ENCODE measurements around the gene DCP1B.

DCP1B gene

GRCh38 chr12:1934068-1934467 is 70.2 kb downstream of the DCP1B start:
- no peak for DNase-seq

- no peak for DNase-seq
These were observed 70.8 kb downstream of the DCP1B start for GRCh38 chr12:1933342-1934051.

GRCh38 chr12:1932264-1932777 is 71.9 kb downstream of the DCP1B start:
- DNase-seq: peak in 1 of 2 experiments; percentile 14

DNA sequence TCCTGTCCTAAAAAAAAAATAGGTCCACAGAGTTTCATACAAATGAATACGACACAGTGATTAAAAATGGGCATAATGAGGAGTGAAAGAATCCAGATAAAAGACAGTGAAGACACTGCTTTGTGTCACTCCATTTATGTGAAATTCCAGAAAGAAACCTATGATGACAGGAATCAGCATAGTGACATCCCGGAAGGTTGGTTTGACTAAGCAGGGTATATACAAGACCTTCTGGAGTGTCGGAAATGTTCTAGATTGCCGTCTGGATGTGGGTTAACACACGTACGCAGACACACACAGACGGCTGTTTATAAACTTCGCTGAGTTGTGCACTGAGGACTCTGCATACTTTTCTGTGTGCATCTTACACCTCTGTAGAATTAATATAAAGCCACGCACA is 72.6 kb downstream of the DCP1B start:
- DNase-seq: no peak

- no peak for DNase-seq
These were observed 73.3 kb downstream of the DCP1B start for GRCh38 chr12:1930803-1931597.

DNA sequence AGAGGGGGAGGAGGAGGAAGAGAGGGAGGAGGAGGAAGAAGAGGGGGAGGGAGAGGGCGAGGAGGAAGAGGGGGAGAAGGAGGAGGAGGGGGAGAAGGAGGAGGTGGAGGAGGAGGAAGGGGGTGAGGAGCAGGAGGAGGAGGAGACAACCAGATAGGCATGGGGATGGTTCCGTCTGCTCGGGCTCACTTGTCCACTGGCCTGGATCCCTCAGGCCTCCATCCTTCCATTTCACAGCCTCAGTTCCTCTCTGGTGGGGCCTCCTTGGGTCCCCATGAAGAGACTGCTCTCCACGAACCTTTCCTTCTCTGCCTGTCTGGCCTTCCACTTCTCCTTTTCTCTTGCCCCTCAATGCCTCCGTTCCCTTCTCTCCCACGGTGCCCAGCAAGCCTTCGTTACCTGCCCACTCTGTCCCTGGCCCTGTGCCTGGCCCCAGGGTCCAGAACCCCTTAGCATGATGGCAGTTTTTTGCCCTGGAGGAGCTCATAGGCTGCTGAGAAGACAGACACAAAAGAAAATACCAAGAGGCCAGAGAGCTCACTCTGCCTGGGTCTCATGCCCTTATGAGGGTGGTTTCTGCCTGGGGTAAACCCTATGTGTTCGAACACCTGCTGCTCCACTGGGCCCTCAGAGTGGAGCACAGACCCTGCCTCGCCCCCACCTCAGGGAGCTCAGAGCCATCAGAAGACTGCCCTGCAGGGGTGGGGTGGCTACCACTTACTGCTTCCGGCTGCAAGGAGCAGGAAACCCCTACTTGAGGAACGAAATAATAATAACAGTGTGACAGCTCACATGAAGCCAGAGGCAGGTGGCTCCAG is 74.1 kb downstream of the DCP1B start:
- DNase-seq: peak in 1 of 2 experiments; percentile 1

- no peak for DNase-seq
These were observed 74.8 kb downstream of the DCP1B start for GRCh38 chr12:1929241-1929984.

DNA sequence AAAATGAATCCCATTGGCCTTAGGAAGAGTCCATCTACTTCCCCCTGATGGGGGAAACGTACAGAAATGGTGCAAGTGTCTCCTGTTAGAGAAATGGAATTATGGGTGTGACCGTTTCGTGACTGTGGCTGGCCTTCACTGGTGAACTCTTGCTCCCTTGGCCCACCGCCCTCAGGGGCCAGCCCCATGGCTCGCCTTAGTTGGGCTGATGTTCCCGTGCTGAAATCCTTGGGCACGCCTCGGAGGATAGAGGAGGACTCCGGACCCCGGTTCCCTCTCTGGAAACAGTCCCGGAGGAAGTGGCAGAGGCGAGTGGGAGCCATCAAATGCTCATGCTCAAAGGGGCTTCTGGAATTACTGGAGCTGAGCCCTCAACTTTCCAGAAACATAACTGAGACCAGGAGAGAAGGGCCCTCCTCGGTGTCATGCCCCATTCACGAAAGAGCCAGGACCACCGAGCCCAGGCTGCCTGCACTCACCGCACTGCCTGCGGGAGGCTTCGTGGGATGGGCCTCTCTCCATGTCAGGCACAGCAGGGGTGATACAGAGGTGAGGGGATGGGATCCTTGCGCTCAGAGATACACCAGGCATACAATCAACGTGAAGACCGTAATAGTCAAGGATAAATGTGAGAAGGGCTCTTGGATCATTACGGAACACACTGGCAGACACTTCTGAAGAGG is 75.7 kb downstream of the DCP1B start:
- no peak for DNase-seq

DNA sequence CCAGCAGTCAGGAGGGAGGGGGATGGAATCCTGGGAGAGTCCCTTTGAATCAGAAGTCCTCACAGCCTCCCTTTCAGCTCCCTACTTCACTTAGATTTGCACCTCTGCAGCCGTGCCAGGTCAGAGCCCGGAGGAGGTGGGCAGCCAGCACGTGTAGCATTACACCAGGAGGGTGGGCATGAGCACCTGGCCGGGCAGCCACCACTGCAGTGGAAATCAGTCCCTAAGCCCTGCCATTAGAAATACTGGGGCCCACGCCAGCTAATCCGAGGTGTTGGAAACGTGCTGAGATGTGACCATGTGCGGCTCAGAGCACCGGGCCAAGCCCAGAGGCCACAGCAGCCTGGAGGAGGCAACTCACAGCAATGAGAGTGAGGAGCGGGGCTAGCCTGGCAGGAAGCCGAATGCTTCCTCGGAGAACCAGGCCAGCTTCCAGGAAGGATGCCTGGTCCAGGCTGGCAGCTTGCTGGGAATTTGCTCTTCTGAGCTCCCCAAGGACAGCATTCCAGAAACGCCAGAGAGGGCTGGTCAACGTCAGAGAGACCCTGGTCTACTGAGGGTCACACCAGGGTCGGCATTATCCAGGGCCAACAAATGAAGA is 76.4 kb downstream of the DCP1B start:
- no peak for DNase-seq

DNA sequence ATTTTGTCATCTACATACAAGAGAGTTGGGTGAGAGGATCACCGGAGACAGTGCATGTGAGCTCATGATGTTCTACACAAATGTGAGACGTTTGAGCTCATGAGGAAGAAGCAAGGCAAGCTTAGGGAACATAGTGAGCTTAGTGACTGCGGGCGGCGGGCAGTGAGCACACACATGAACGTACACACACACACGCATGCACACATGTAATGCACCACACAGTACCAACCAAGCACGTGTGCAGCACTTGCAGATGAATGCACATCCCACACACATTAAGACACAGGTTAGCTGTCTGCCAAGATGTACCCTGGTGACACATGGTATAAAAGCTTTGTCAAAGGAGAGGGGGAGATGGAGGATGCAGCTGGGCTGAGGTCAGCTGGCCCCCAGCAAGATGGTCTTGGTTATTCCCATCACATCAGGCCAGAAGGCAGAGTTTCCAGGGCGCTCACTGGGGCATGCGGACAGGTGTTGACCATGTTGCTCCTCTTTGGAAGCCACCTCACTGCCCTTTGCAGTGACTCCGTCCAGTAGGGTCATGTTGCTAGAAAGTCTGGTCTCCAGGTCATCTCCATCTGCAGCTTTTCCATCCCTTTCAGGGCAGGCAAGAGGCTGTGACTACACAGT is 77.1 kb downstream of the DCP1B start:
- DNase-seq: no peak

DNA sequence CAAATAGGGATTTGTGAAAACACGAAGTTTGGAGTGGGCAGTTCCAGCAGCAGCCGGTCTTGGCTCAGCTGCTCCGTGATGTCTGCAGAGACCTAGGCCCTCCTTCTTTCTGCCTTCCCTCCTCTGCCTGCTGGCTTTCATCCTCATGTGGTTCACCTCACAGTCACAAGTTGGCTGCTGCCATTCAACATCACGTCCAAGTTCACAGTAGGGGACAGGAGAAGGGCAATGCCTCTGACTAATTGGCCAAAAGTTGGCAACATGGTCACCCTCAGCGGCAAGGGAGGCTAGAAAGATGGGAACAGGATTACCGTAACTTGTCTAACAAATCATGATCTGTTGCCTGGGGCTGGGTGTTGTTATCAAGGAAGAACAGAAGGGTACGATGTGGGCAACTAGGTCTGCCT is 78.0 kb downstream of the DCP1B start:
- DNase-seq: no peak

GRCh38 chr12:1925684-1926006 is 78.6 kb downstream of the DCP1B start:
- DNase-seq: no peak

DNA sequence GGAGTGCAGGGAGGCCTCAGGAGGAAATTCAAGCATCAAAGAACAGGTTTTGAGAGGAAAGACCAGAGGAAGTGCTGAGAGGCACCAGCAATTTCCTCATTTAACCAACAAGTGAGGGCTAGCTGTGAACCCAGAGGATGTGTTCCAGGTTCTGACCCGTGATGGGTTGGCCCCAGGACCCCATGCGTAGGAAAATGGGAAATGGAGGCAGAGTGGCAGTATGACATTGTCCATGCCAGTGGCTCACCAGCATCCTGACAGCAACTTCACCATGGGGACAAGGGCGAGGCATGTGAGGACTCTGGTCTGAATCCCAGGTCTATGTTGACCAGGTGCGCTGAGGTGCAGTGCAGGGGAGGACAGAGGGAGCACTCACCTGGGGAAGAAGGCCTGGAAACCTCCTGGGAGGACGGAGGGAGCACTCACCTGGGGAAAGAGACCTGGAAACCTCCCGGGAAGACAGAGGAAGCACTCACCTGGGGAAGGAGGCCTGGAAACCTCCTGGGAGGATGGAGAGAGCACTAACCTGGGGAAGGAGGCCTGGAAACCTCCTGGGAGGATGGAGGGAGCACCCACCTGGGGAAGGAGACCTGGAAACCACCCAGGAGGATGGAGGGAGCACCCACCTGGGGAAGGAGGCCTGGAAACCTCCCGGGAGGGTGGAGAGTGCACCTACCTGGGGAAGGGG is 79.1 kb downstream of the DCP1B start:
- peak; percentile 1 to 21 for DNase-seq

DNA sequence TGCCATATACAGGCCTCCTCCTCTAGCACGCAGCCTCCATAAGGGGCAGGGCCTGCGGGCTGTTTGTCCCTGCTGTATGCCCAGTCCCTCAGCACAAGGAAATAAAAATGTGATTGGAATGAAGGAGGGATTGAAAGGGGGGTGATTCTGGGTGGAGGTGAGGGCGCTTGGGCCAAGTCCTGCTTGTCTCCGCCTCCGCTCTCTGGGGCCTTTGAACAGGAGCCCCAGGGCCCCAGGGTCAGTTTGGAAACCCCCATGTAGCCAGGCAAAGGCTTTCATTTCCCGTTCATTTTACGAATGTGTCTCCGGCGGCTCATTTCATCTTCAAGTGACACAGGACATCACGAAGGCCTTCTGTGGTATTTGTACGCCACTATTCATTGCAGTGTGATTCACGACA is 81.3 kb downstream of the DCP1B start:
- no peak for DNase-seq

GRCh38 chr12:1922075-1922709 is 82.1 kb downstream of the DCP1B start:
- DNase-seq: no peak

DNA sequence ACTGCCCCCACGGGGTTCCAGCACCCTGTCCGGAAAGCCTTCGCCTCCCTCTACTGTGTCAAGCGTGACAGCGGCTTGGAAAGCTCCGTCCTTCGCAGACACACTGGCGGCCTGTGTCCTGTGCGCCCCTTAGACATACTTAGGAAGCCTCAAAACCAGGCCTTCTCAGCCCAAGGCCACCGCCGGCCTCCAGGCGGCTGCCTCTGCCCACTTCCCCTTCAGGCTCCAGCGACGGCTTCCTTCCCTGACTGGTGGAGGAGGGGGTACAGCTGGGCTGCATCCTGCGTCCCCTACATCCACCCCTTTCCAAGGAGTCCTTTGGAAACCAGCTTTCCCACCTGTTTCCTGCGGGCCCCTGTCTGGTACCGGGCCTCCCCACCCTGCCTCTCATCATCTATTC is 83.3 kb downstream of the DCP1B start:
- peak; percentile 57 to 61 for DNase-seq

GRCh38 chr12:1920436-1920835 is 83.8 kb downstream of the DCP1B start:
- no peak for DNase-seq

- no peak for DNase-seq
These were observed 84.5 kb downstream of the DCP1B start for GRCh38 chr12:1919763-1920162.

DNA sequence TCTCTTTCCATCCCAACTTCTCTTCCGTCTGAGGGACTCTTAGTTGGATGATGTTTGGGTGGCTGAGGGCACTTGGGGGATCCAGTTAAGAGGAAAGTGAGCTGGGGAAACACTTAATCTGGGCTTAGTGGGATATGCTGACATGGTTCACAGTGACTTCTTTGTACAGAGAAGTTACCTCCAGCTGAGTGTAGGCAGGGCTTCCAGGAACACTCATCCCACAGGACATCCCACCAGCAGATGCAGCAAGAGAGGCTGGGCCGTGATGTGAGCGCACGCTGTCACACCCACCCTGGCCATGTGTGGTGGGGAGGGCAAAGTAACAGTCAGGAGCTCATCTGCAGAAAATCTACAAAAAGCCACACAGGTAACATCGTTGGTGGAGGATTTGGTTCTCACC is 85.0 kb downstream of the DCP1B start:
- DNase-seq: no peak

DNA sequence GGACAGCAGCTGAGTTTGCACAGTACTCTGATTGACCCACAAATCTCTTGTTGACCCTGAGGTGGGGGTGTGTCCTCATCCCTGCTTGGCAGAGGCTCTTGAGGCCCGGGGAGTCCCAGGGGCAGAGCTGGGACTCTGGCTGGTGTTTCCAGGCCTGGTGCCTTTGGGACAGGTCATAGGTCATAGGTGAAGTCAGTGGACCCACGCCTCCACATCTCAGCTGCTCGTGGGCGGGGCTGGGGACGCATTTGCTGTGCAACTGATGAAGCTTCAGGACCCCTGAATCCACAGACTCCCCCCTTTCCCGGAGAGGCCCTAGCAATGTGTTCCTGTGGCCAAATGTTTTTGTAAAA is 85.4 kb downstream of the DCP1B start:
- DNase-seq: no peak

All from Kasumi-1 (cell line).